H1 (cell line): ENCODE measurements around the gene MPIG6B. TPM values are rescaled to one million over a fixed set of nuclear protein-coding genes. Genes with fewer than 3 reads are reported as not detected.

Source experiments
- BCL11A ChIP-seq, 2 experiments: IDR thresholded peaks; one replicate each; pipeline ENCODE4 v1.6.1; 2011; ENCODE audit warnings: low read depth in 2 of 2, low read length in 2 of 2, mild to moderate bottlenecking in 2 of 2
- CBX5 ChIP-seq: fragments of 300-800, 300-1000 bp; sonication (generic); IDR thresholded peaks from 2 replicates; pipeline ENCODE4 v1.7.1; 2016; ENCODE audit warnings: antibody characterized with exemption, low read length, low read depth
- KDM1A ChIP-seq: fragments of 200-600, 300-600 bp; sonication (generic); IDR thresholded peaks from 2 replicates; pipeline ENCODE4 v1.7.1; 2016; ENCODE audit warnings: mild to moderate bottlenecking, low read length, borderline replicate concordance
- MAFK ChIP-seq: IDR thresholded peaks from 2 replicates; pipeline ENCODE4 v1.6.1; 2012; ENCODE audit warnings: low read depth, mild to moderate bottlenecking, improper control_type of control experiment, low read length
- MAX ChIP-seq: IDR thresholded peaks from 2 replicates; pipeline ENCODE4 v1.6.1; 2012; ENCODE audit warnings: inconsistent platforms
- RAD21 ChIP-seq, 2 experiments: IDR thresholded peaks in 1 of 2; conservative IDR thresholded peaks in 1 of 2; 2 replicates each; pipeline ENCODE4 v1.6.1; 2011; ENCODE audit warnings: low read depth in 2 of 2, low read length in 2 of 2, improper control_type of control experiment in 1 of 2, inconsistent platforms in 1 of 2, mild to moderate bottlenecking in 1 of 2, moderate library complexity in 1 of 2
- RBBP5 ChIP-seq: IDR thresholded peaks from 2 replicates; pipeline ENCODE4 v1.7.1; 2012; ENCODE audit warnings: low read depth, mild to moderate bottlenecking, inconsistent platforms, low read length, moderate library complexity, borderline replicate concordance
- polyA plus RNA-seq, 7 experiments: library from polyadenylated mRNA; depleted of rRNA in 3 of 7; stranded (reverse) in 5 of 7; unstranded in 2 of 7; fragments of >200 nt in 5 of 7; fragments of 200-250 nt in 2 of 7; gene quantifications; 1 replicate in 5 of 7; 2 replicates in 1 of 7; 4 replicates in 1 of 7; pipeline versions ENCODE4 v1.2.1 to v1.2.3, GENCODE V29; 2011 to 2013; ENCODE audit warnings: missing spikeins in 2 of 7, mixed read lengths in 2 of 7
- total RNA-seq: library from RNA; stranded (reverse); fragmentation: NEBNext Ultra II Directional; extraction: Animal tissue kit (Norgen Biotek cat#: 25700); gene quantifications from 2 replicates; pipeline ENCODE4 v1.2.1, GENCODE V29; 2021

The MPIG6B gene
- total and polyA plus RNA-seq, 2 of the 8 experiments (the other 6 are each of a cell fraction or from before 2014, with no cell fraction given): 0.18 TPM; not detected in 1

GRCh38 chr6:31687860-31688693, 35.1 kb upstream of the MPIG6B start (continued):
- TF ChIP-seq RAD21 (IDR thresholded peaks at IDR 0.05 in 1 of 2, conservative IDR thresholded peaks at IDR 0.05 in 1 of 2; ENCODE audit: low read depth in 2 of 2, low read length in 2 of 2): no peak
- no peak for TF ChIP-seq CBX5
- no peak for TF ChIP-seq RBBP5
- TF ChIP-seq MAFK: no peak
- TF ChIP-seq KDM1A: no peak
- no peak for TF ChIP-seq MAX
- no peak for TF ChIP-seq BCL11A (IDR thresholded peaks at IDR 0.05; ENCODE audit: low read depth in 2 of 2, low read length in 2 of 2)
